K562 (cell line): ENCODE data around the gene GPR162. TPM values are rescaled to one million over a fixed set of nuclear protein-coding genes. Genes with fewer than 3 reads are reported as not detected.

Source experiments
- ATAC-seq: fragments of 200-7000 bp; cut with Tn5 transposase; 3 replicates; pipeline ENCODE4 v1.9.1; 2020; ENCODE audit warnings: moderate library complexity
- BruUV-seq: library from RNA; stranded (reverse); fragments of 400-500 nt; replicated peaks from 2 replicates; lab custom pipeline; 2021; lab: Mats Ljungman, UMichigan
- CTCF ChIA-PET: fragments of 300-600 bp; formaldehyde crosslinking; extraction: SDS; loops from one replicate; lab custom pipeline; 2021; ENCODE audit warnings: low intra/inter-chr PET ratio; lab: Yijun Ruan, JAX
- POLR2A ChIA-PET: fragments of 300-600, 350-650 bp; sonication (Branson Sonifier 250); formaldehyde crosslinking; extraction: SDS; loops from one replicate; lab custom pipeline; 2021; ENCODE audit warnings: antibody characterized with exemption, inconsistent platforms; lab: Yijun Ruan, JAX
- DNase-seq, 4 experiments: peaks; one replicate each; pipeline versions ENCODE4 v3.0.0 to v3.0.0-alpha.2; 2011 to 2018; ENCODE audit warnings: low spot score in 3 of 4, mixed read lengths in 3 of 4; ENCODE audit errors: extremely low read depth in 1 of 4
- FAIRE-seq: peaks from 2 replicates; lab custom pipeline; 2011; peaks lifted over from hg19 to GRCh38; lab: Jason Lieb, UNC
- H2AFZ ChIP-seq: 2 replicates; pipeline ENCODE4 v1.6.0; 2011; ENCODE audit warnings: low read depth, low read length, control low read depth, inconsistent platforms
- H3K27ac ChIP-seq: fragments of 200-600 bp; 3 replicates; pipeline ENCODE4 v1.8.0; 2011; ENCODE audit warnings: low read depth, mild to moderate bottlenecking, control low read depth, inconsistent platforms, low read length, moderate library complexity, mixed read lengths; ENCODE audit errors: extremely low read depth
- H3K27me3 ChIP-seq, 2 experiments: fragments of 300-600 bp in 1 of 2; 2 replicates in 1 of 2; 3 replicates in 1 of 2; pipeline versions ENCODE4 v1.6.0 to v1.8.0; 2011; ENCODE audit warnings: inconsistent platforms in 2 of 2, low read length in 2 of 2, mild to moderate bottlenecking in 1 of 2, mixed read lengths in 1 of 2, moderate library complexity in 1 of 2; ENCODE audit not compliant: control insufficient read depth in 2 of 2, insufficient read depth in 2 of 2
- H3K36me3 ChIP-seq: fragments of 300-600 bp; 3 replicates; pipeline ENCODE4 v1.8.0; 2011; ENCODE audit warnings: mild to moderate bottlenecking, low read length, inconsistent platforms; ENCODE audit not compliant: control insufficient read depth, insufficient read depth
- H3K4me1 ChIP-seq, 2 experiments: fragments of 200-600 bp in 1 of 2; replicated peaks in 1 of 2; 2 replicates in 1 of 2; 3 replicates in 1 of 2; pipeline versions ENCODE4 v1.5.1 to v1.8.0; 2011; ENCODE audit warnings: inconsistent platforms in 2 of 2, low read length in 2 of 2, mild to moderate bottlenecking in 1 of 2, mixed read lengths in 1 of 2, moderate library complexity in 1 of 2; ENCODE audit not compliant: control insufficient read depth in 2 of 2, insufficient read depth in 2 of 2
- H3K4me2 ChIP-seq: 2 replicates; pipeline ENCODE4 v1.6.1; 2011; ENCODE audit warnings: low read length, control low read depth, inconsistent platforms, mixed read lengths; ENCODE audit not compliant: insufficient read depth
- H3K4me3 ChIP-seq: fragments of 200-600 bp; sonication (generic), shearing (Covaris generic); 2 replicates; pipeline ENCODE4 v1.5.1; 2016; ENCODE audit warnings: control low read depth, inconsistent platforms
- H3K79me2 ChIP-seq: fragments of 200-600 bp; 3 replicates; pipeline ENCODE4 v1.8.0; 2011; ENCODE audit warnings: low read length, inconsistent platforms; ENCODE audit not compliant: control insufficient read depth, insufficient read depth
- H3K9ac ChIP-seq, 2 experiments: 2 replicates each; pipeline versions ENCODE4 v1.6.0 to v1.6.1; 2011; ENCODE audit warnings: low read depth in 2 of 2, low read length in 2 of 2, control low read depth in 1 of 2, inconsistent platforms in 1 of 2, mild to moderate bottlenecking in 1 of 2, mixed read lengths in 1 of 2; ENCODE audit not compliant: insufficient read depth in 1 of 2
- H3K9me1 ChIP-seq: one replicate; pipeline ENCODE4 v1.6.0; 2011; ENCODE audit warnings: inconsistent platforms, mild to moderate bottlenecking, low read length, moderate library complexity; ENCODE audit not compliant: control insufficient read depth, insufficient read depth
- H3K9me3 ChIP-seq: replicated peaks from 2 replicates; pipeline ENCODE4 v1.5.1; 2011; ENCODE audit warnings: low read depth, low read length, inconsistent platforms; ENCODE audit not compliant: control insufficient read depth, insufficient read depth
- H4K20me1 ChIP-seq: replicated peaks from 2 replicates; pipeline ENCODE4 v1.6.1; 2011; ENCODE audit warnings: low read length, inconsistent platforms, mixed read lengths; ENCODE audit not compliant: control insufficient read depth, insufficient read depth
- ARID4B ChIP-seq: sonication (generic); formaldehyde crosslinking; IDR thresholded peaks from 2 replicates; pipeline ENCODE4 v1.8.0; 2022; ENCODE audit warnings: mild to moderate bottlenecking, missing genetic modification reagents
- BRCA1 ChIP-seq, 2 experiments: fragments of 450-650 bp in 1 of 2; sonication (generic) in 1 of 2; formaldehyde crosslinking in 1 of 2; IDR thresholded peaks; 2 replicates each; pipeline versions ENCODE4 v1.5.0 to v1.6.1; 2017 to 2020; ENCODE audit warnings: mild to moderate bottlenecking in 1 of 2, missing genetic modification reagents in 1 of 2
- SPI1 ChIP-seq: IDR thresholded peaks from 2 replicates; pipeline ENCODE4 v1.6.1; 2011; ENCODE audit warnings: low read depth, low read length, control low read depth, borderline replicate concordance
- TEAD1 ChIP-seq, 2 experiments: fragments of 450-650 bp in 1 of 2; sonication (generic) in 1 of 2; formaldehyde crosslinking; IDR thresholded peaks; 2 replicates each; pipeline versions ENCODE4 v1.4.0 to v1.8.0; 2020 to 2022; ENCODE audit warnings: mild to moderate bottlenecking in 2 of 2, missing genetic modification reagents in 1 of 2
- WGBS: fragments of 100-300 bp; shearing (Covaris generic); methylation state at CpG from one replicate; pipeline ENCODE4 v1.1.6; 2016; ENCODE audit warnings: low coverage, mixed read lengths; ENCODE audit not compliant: insufficient coverage; ENCODE audit errors: missing lambda C conversion rate; 5-methylcytosine and 5-hydroxymethylcytosine counted together
- in situ Hi-C: fragments of 300-500 bp; cut with MboI; formaldehyde crosslinking; loops from 4 replicates; pipeline ENCODE4 v1.15.0; 2018; ENCODE audit warnings: inconsistent platforms, mixed read lengths
- intact Hi-C: fragments of 100-400 bp; cut with micrococcal nuclease; formaldehyde crosslinking; loops from 2 replicates; pipeline ENCODE4 v1.14.2; 2022
- polyA plus RNA-seq, 8 experiments: library from polyadenylated mRNA; depleted of rRNA in 4 of 8; stranded (reverse) in 5 of 8; unstranded in 3 of 8; fragments of >200 nt; fragmentation: Nextera tagmentation in 2 of 8; fragmentation: Illumina TruSeq in 1 of 8; extraction: Ambion mirVana in 2 of 8; extraction: Trizol in 1 of 8; gene quantifications; 2 replicates each; pipeline versions ENCODE4 v1.2.1 to v1.2.3, GENCODE V29; 2011 to 2014; ENCODE audit warnings: inconsistent platforms in 1 of 8, missing spikeins in 1 of 8
- total RNA-seq, 7 experiments: library from RNA; depleted of rRNA in 6 of 7; stranded (reverse); fragments of >200 nt in 6 of 7; fragmentation: Illumina TruSeq in 2 of 7; extraction: Trizol in 2 of 7; gene quantifications; 2 replicates each; pipeline versions ENCODE4 v1.2.1 to v1.2.3, GENCODE V29; 2011 to 2021; ENCODE audit warnings: low replicate concordance in 1 of 7

The GPR162 gene
- total and polyA plus RNA-seq, 9 of the 15 experiments (the other 6 are each of a cell fraction or from before 2014, with no cell fraction given), result 0.65 to 1.8 (median 1.1) TPM; not detected in 2

- TF ChIP-seq TEAD1 (CRISPR knock-in tag; IDR thresholded peaks at IDR 0.05), result no peak
Measured at GRCh38 chr12:6784761-6785160, 36.9 kb upstream of the GPR162 start (continued).

- Histone ChIP-seq H3K9ac (no peak overlapping the region), H3K4me1 (peaks cover 4 to 5% of the 10 kb centered on the region in 2 experiments; a peak in 2 of 5 replicates), H3K9me3 (no peaks in the 10 kb centered on the region), H3K27ac (no peak overlapping the region), H2AFZ (peak overlapping the region; percentile 75), H3K4me3 (no peak overlapping the region), H3K9me1 (no peaks in the 10 kb centered on the region), H3K4me2 (peak overlapping the region; percentile 3; the same call in 1 of the 2 replicates), H3K27me3 (no peaks in the 10 kb centered on the region), H3K79me2 (no peaks in the 10 kb centered on the region), H3K36me3 (no peaks in the 10 kb centered on the region), H4K20me1 (no peaks in the 10 kb centered on the region)
- ATAC-seq (no peak; the same call in 2 of the 3 replicates), DNase-seq (no peak), FAIRE-seq (peak; percentile 11)
- in situ Hi-C loops, result no loop called here
- TF ChIP-seq BRCA1 (IDR thresholded peaks at IDR 0.05) (no peak), BRCA1 (CRISPR knock-in tag; IDR thresholded peaks at IDR 0.05) (no peak), ARID4B (no peak), SPI1 (peak; percentile 47; the same call in 1 of the 2 replicates)
- WGBS, result 48% methylated on average over 8 of the region's 9 CpGs
- intact Hi-C loops, result no loop called here
- POLR2A ChIA-PET, result no interaction called here
- no TSS peak for BruUV-seq
- CTCF ChIA-PET, result no interaction called here
Measured at GRCh38 chr12:6786416-6787094, 35.1 kb upstream of the GPR162 start.
